ENCODE measurements around the gene SELP. TPM values are rescaled to one million over a fixed set of nuclear protein-coding genes. Genes with fewer than 3 reads are reported as not detected.

SELP gene
- total RNA-seq (2011; cell fraction: chromatin; rRNA removed; ENCODE audit: low replicate concordance), result not detected in 2 replicates
- not detected in 2 replicates for total RNA-seq (2011; cell fraction: nucleolus; rRNA removed)
- total RNA-seq (2011; cell fraction: nucleoplasm; rRNA removed), result not detected in 2 replicates
- total RNA-seq (2014; rRNA removed), result not detected in 2 replicates
- total RNA-seq (2014; rRNA removed; fragmentation: Illumina TruSeq; extraction: Trizol), result not detected in 2 replicates
- not detected in 2 replicates for total RNA-seq (2015; rRNA removed; fragmentation: Illumina TruSeq; extraction: Trizol)
- not detected in 2 replicates for total RNA-seq (2021)
- polyA plus RNA-seq (2011; rRNA removed), result not detected in 2 replicates
- polyA plus RNA-seq (2011; cell fraction: cytosol; rRNA removed), result not detected in 2 replicates
- polyA plus RNA-seq (2011; cell fraction: nucleus; rRNA removed), result not detected in 2 replicates
- not detected in 2 replicates for polyA plus RNA-seq (2012)
- polyA plus RNA-seq (2014; fragmentation: Illumina TruSeq; extraction: Trizol), result not detected in 2 replicates
- not detected for polyA plus RNA-seq (2014; fragmentation: Nextera tagmentation; extraction: Ambion mirVana)
- not detected in 2 replicates for polyA plus RNA-seq (2014; rRNA removed)
- not detected in 2 replicates for polyA minus RNA-seq (2011; rRNA and poly(A)+ RNA removed)
- not detected in 2 replicates for polyA minus RNA-seq (2011; cell fraction: cytosol; rRNA and poly(A)+ RNA removed)
- not detected in 2 replicates for polyA minus RNA-seq (2011; cell fraction: nucleus; rRNA and poly(A)+ RNA removed)
- not detected for Bru-seq, nascent RNA
- not detected for BruChase-seq, experiment 1, labeled RNA remaining after a 2-hour chase
- BruChase-seq, experiment 2, labeled RNA remaining after a 6-hour chase, result not detected
- long read RNA-seq, experiment 1, result 0 reads
- long read RNA-seq, experiment 2, result 0 reads
- long read RNA-seq, experiment 3, result 0 reads

DNA sequence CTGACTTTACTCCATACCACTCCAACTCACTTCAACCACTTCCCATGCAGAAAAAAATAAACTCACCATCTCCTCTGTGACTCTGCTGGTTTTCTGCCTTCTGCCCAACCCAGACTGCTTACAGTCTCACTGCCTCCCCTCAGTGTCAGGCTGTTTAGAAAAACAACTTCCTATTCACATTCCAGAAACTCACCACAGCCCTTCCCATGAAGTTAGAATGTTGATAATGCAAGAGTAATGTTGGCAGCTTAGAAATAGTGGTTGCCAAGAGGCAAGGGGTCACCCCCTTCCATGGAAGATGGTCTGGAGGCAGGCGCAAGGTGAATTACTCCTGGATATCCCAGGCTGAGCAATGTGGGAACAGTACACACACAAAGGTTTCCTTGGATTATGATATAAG, at the start of gene SELP:
TSS of gene SELP (minus strand) at position 119 of the 400 bp plus-strand sequence. CDS start at position 69, 50 bp downstream.
- 0% methylated on average over 1 of the region's 1 CpG for whole genome bisulfite sequencing (ENCODE audit: insufficient coverage, low coverage, missing lambda C conversion rate)
- H3K9ac ChIP-seq (ENCODE audit: insufficient read depth in 1 of 2, low read depth in 2 of 2, low read length in 2 of 2), result no peak within 1 kb of the TSS
- H3K4me2 ChIP-seq (ENCODE audit: insufficient read depth, low read length), result no peak within 1 kb of the TSS
- in situ Hi-C loops (cut with MboI), result no loop called here
- no peak within 1 kb of the TSS for H3K4me3 ChIP-seq
- FAIRE-seq, result no peak
- DNase-seq (ENCODE audit: extremely low read depth in 1 of 4, low spot score in 3 of 4), result no peak
- ChIA-PET CTCF (ENCODE audit: low intra/inter-chr PET ratio) (no interaction called here), POLR2A (no interaction called here)
- TF ChIP-seq MYBL2 (IDR thresholded peaks at IDR 0.05; ENCODE audit: low read depth) (no peak), MYBL2 (CRISPR knock-in tag; IDR thresholded peaks at IDR 0.05; ENCODE audit: borderline replicate concordance) (no peak), SNRNP70 (optimal IDR thresholded peaks at IDR 0.05; ENCODE audit: low read depth, low read length) (no peak), ELF2 (CRISPR knock-in tag; IDR thresholded peaks at IDR 0.05) (no peak), GATA2 (CRISPR knock-in tag; IDR thresholded peaks at IDR 0.05) (no peak), KHSRP (IDR thresholded peaks at IDR 0.05) (no peak)
- no peaks in the 10 kb centered on the region for H3K27me3 ChIP-seq (ENCODE audit: control insufficient read depth in 2 of 2, insufficient read depth in 2 of 2, low read length in 2 of 2)
- intact Hi-C loops (cut with micrococcal nuclease), result no loop called here
- no peaks in the 10 kb centered on the region for H3K79me2 ChIP-seq (ENCODE audit: control insufficient read depth, insufficient read depth, low read length)
- H4K20me1 ChIP-seq (replicated peaks; ENCODE audit: control insufficient read depth, insufficient read depth, low read length), result no peaks in the 10 kb centered on the region
- H2AFZ ChIP-seq (ENCODE audit: low read depth, low read length), result no peak within 1 kb of the TSS
- H3K36me3 ChIP-seq (ENCODE audit: control insufficient read depth, insufficient read depth, low read length), result no peaks in the 10 kb centered on the region
- no TSS peak for BruUV-seq (replicated peaks)
- no peaks in the 10 kb centered on the region for H3K4me1 ChIP-seq (replicated peaks in 1 of 2; ENCODE audit: control insufficient read depth in 2 of 2, insufficient read depth in 2 of 2, low read length in 2 of 2)
- H3K27ac ChIP-seq (ENCODE audit: extremely low read depth, low read depth, low read length), result no peak within 1 kb of the TSS
- ATAC-seq, result no peak
- H3K9me1 ChIP-seq (ENCODE audit: control insufficient read depth, insufficient read depth, low read length), result no peaks in the 10 kb centered on the region
- H3K9me3 ChIP-seq (replicated peaks; ENCODE audit: control insufficient read depth, insufficient read depth, low read depth, low read length), result no peaks in the 10 kb centered on the region; the same call in 1 of the 2 replicates

All from K562 (cell line).